ENCODE measurements around the gene MYO1F.

The MYO1F gene

DNA sequence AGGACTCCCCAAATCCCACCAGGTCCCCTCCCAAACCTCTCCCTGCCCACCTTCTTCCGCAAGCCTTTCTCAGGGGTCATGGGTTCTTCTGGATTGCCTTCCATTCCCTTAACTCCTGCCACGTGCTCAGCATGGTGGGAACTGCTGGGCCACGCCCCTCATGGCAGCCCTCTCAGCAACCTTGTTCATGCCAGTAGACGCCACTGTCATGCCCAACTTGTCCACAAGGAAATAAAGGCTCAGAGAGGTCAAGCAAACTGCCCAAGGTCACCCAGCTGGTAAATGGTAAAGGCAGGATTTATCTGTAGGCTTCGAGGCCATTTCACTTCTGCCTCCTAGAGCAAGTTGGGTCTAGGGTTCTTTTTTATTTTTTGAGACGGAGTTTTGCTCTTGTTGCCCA, 85.7 kb downstream of the MYO1F start:
- DNase-seq (ENCODE audit: low spot score) = no peak

DNA sequence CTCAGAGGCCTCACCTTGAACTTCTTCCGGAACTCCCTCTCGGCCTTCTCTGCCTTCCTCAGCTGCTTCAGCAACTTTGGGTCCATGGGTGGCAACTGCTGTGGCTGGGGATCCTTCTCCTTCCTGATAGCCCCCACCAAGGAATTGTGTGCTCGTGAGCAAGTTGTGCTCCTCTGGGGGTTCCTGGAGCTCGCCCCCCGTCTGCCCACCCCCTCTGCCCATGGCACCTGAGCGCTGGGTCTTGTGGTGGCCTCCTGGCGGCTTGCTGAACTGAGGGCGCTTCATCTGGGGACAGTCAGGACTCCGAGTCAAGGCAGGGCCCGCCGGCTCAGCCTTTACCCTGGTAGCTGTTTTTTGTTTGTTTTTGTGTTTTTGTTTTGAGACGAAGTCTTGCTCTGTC, 86.4 kb downstream of the MYO1F start:
- DNase-seq (ENCODE audit: low spot score) = no peak

- DNase-seq (ENCODE audit: low spot score) = no peak
Observed at GRCh38 chr19:8490395-8490760, 86.9 kb downstream of the MYO1F start.

- no peak for DNase-seq (ENCODE audit: low spot score)
Observed at GRCh38 chr19:8489561-8490394, 87.5 kb downstream of the MYO1F start.

DNA sequence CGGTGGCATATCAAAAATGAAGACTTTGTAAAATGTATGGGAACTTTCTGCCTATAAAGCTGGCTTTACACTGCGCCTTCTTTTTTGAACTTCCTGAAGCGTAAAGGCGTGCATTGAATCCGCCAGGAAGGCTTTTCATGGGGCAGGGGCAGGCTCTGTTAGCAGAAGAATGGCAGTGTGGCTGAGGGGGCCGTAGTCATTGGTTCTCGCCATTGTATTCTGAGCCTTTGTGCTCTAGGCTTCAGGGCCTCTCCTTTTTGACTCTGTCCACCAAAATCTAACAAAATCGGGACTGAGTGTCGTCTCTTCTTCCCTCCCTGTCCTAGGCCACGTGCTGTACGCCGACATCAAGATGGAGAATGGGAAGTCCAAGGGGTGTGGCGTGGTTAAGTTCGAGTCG, 88.9 kb downstream of the MYO1F start:
- no peak for DNase-seq (ENCODE audit: low spot score)

DNA sequence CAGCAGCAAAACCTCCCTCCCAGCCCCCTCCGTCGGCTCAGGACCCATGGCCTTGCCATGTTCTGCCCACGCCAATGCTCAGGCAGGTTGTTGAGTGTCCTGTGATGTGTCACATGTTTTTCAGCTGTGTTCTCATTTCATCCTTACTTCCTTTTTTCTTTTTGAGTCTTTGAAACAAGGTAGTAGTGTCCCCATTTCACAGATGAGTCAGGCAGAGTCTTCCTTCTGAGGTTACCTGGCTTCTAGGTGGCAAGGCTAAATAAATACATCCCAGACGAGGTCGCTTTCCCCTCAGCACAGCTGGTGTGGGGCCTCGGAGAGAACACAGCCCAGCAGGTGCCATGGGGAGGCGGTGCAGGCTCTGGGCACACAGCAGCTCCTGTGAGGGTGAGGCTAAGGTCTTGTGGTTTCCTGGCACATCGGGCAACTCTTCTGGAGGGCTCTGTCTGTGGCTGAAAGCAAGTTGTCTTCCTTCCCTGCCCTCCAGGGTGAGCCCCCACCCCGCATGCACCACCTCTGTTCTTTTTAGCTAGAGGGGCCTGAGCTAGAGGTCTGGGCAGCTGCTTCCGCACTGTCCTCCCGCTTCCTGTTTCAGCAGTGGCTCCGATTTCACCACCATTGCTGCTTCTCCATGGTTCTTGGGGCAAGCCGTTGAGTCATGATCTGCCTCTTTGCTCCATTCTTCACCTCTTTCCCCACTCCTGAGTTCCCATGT, 89.9 kb downstream of the MYO1F start:
- no peak for DNase-seq (ENCODE audit: low spot score)

GRCh38 chr19:8486661-8487136, 90.5 kb downstream of the MYO1F start:
- DNase-seq (ENCODE audit: low spot score) = no peak

DNA sequence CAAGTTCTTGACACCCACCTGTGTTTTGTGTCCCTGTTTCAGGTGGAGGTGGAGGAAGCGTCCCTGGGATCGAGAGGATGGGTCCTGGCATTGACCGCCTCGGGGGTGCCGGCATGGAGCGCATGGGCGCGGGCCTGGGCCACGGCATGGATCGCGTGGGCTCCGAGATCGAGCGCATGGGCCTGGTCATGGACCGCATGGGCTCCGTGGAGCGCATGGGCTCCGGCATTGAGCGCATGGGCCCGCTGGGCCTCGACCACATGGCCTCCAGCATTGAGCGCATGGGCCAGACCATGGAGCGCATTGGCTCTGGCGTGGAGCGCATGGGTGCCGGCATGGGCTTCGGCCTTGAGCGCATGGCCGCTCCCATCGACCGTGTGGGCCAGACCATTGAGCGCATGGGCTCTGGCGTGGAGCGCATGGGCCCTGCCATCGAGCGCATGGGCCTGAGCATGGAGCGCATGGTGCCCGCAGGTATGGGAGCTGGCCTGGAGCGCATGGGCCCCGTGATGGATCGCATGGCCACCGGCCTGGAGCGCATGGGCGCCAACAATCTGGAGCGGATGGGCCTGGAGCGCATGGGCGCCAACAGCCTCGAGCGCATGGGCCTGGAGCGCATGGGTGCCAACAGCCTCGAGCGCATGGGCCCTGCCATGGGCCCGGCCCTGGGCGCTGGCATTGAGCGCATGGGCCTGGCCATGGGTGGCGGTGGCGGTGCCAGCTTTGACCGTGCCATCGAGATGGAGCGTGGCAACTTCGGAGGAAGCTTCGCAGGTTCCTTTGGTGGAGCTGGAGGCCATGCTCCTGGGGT, 91.5 kb downstream of the MYO1F start:
- DNase-seq (ENCODE audit: low spot score) = no peak

GRCh38 chr19:8484331-8484894, 92.8 kb downstream of the MYO1F start:
- DNase-seq (ENCODE audit: low spot score) = no peak

GRCh38 chr19:8483165-8483564, 94.1 kb downstream of the MYO1F start:
- no peak for DNase-seq (ENCODE audit: low spot score)

DNA sequence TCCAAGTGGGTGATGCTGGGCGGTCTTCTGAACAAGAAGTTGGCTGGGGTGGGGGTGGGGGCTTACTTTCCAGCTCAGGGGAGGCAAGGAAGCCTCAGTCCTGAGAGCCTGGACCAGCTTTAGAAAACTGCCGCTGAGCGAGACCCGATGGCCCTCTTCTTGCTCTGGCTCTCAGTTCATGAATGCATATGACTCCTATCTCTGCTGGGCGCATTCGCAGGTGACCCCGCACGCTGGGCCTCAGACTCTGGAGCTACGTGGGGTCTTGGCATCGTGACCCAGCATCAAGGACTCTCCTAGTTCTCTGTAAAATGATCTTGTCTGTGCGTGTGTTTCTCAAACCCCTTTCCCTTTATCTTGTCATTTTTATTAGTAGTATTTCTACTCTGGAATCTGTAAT, 94.5 kb downstream of the MYO1F start:
- DNase-seq (ENCODE audit: low spot score) = no peak

DNA sequence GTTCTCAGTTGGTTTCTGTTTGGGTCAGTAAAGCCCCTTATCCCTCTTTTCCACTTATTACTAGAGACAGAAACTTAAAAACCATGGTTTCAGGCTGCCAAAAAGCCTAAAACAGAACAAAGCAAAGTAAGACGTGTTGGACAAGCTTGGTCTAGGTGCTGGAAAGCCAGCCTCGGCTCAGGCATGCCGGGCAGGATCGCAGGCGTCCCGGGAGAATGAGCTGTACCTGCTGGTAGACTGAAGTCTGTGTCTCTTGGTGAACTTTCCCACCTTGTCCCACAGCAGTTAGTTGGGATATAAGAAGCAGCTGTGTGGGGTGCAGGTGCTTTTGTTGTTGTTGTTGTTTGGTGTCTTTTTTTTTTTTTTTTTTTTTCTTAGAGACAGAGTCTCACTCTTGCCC, 95.6 kb downstream of the MYO1F start:
- no peak for DNase-seq (ENCODE audit: low spot score)

DNA sequence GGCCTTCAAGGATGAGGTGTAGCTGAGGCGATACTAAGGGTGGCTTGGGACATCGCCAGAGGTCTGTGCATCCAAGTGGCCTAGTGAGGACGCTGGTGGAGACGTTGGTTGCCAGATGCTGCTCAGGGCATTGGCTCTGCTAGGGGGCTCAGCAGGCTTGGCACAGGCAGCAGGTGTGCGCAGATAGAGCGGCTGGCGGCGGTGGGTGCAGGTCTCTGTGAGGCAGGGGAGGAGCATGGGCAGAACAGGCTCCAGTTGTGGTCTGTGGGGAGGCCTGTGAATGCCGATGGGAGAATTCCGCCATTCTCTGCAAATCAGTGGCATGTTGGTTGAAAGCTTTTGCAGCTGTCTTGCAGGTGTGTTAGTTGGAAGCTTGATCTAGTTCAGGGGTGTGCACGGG, 96.0 kb downstream of the MYO1F start:
- no peak for DNase-seq (ENCODE audit: low spot score)

DNA sequence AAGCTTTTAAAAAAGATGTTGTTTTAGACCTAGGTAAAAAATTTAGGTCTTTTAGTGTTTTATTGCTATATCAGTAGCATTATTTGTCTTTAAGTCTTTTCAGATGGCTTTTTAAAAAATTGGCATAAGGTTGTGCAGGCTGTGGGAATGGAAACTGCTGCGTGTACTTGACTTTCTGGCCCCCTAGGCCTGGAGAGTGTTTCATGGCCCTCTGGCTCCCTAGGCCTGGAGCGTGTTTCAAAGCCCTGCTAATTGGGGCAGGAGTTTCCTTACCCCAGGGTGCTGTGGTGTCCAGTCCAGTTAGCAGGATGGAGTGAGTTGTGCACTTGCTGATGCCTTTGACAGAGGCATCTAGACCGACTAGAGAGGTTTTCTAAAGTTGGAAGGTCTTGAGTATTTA, 98.6 kb downstream of the MYO1F start:
- DNase-seq (ENCODE audit: low spot score) = no peak

DNA sequence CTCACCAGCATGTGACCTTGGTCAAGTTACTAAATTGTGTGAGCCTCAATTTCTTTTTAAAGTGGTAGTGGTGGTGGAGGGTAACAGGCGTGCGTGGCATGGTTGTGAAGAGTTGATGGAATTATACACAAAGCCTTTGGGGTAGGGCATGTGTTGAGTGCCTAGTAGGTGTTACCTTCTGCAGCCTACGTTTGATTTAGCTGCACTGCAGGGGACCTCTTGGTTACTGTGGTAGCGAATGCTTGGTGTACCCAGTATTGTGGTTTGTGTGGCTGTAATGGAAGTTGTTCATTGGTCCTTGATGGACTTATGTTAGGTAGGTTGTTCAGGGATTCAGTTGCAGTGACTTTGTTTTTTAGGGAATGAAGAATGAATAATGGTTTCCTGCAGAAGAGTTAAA, 99.4 kb downstream of the MYO1F start:
- no peak for DNase-seq (ENCODE audit: low spot score)

DNA sequence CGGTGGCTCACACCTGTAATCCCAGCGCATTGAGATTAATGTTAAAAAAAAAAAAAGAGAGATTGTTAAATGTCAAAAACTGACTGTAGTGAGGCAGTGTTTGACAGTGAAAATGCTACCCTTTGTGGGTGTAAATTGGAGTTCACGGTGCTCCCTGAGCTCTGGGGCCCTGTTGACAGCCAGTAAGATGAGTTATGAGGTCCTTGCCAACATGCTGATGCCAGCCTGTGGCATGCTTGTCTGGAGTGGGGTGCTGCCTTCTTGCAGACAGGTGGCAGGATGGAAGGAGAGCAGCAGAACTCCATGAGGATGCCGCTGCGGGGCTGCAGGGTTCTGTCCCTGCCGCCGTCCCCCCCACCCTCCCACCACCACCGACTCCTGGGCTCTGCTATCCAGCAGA, 100.7 kb downstream of the MYO1F start:
- no peak for DNase-seq (ENCODE audit: low spot score)

GRCh38 chr19:8475005-8475404, 102.2 kb downstream of the MYO1F start:
- DNase-seq (ENCODE audit: low spot score) = no peak

GRCh38 chr19:8473648-8474476, 103.4 kb downstream of the MYO1F start:
- DNase-seq (ENCODE audit: low spot score) = no peak

Data from LoVo (cell line).